GM23338 (cell line): ENCODE results near the gene ARL8B.

Experiments used
- CTCF ChIP-seq, 2 experiments: fragments of 200-600 bp in 1 of 2; sonication (generic) in 1 of 2; conservative IDR thresholded peaks; 2 replicates each; pipeline versions ENCODE4 v1.5.1 to v1.6.1; 2016 to 2017; ENCODE audit warnings: antibody characterized with exemption in 2 of 2, low read depth in 2 of 2, mild to moderate bottlenecking in 2 of 2, moderate library complexity in 1 of 2
- EZH2 ChIP-seq: fragments of 200-600 bp; sonication (generic); IDR thresholded peaks from one replicate; pipeline ENCODE4 v1.8.0; 2017; ENCODE audit warnings: antibody characterized with exemption, mild to moderate bottlenecking, low read depth; ENCODE audit not compliant: unreplicated experiment

- TF ChIP-seq CTCF (conservative IDR thresholded peaks at IDR 0.05; ENCODE audit: low read depth in 2 of 2) (no peak), EZH2 (no peak)
Measured at GRCh38 chr3:5222283-5223005, 100.4 kb downstream of the ARL8B start.
